Measurements from ENCODE around the gene LTA4H. TPM values are rescaled to one million over a fixed set of nuclear protein-coding genes. Genes with fewer than 3 reads are reported as not detected.

LTA4H gene
- total and polyA plus RNA-seq, 12 donors, result 25.2 to 50.6 (median 39.1) TPM

DNA sequence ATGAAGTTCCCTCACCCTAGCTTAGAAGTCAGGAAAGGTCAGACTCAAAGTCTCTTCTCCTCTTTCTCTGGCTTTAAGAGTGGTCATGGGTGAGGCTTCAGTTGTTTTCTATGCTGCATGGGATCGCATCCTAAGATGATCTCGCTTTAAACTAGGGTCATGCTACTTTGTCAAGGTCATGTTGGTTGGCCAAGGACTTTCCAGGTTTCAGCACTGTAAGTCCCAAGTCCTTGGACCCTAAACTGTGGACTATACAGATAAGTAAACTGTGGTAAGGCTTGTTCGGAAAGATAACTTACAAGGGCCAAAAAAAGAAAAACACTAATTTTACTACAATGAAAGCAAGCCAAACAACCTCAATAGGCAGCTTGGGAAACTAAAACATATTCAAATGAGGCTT, 56.6 kb downstream of the LTA4H start:
- intact Hi-C loops (cut with DNase I), result no loop called here
- Histone ChIP-seq H3K36me3 (peaks cover 0 to 6% (median 0%) of the 10 kb centered on the region in 9 donors), H3K4me1 (no peaks in the 10 kb centered on the region), H3K27ac (no peak overlapping the region), H3K27me3 (no peaks in the 10 kb centered on the region), H3K9me3 (no peaks in the 10 kb centered on the region), H3K4me3 (no peak overlapping the region)
- 84 to 88% methylated on average over 3 of the region's 3 CpGs for WGBS, 2 donors
- ATAC-seq, result no peak
- TF ChIP-seq CTCF (IDR thresholded peaks at IDR 0.05), result no peak
- DNase-seq, result no peak

DNA sequence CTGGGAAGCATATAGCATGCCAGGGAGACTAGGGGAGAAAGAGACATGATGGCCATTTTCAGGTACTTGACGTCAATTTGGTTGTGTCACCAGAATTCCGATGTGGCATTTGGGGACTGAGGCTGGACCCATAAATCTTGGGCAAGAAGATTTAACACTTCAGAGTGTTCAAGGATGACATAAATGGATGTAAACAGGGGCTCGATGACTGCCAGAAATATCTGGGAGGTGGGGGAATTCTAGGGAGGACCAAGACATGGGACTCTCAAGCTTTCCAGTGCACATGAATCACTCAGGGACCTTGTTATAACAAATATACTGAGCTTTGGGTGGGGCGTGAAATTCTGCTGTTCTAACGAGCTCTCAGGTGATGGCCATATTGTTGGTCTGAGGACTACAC, 57.0 kb downstream of the LTA4H start:
- no peak for ATAC-seq
- H3K4me1 ChIP-seq, result no peaks in the 10 kb centered on the region
- no peak for DNase-seq
- no peak for TF ChIP-seq CTCF (IDR thresholded peaks at IDR 0.05)
- H3K27ac ChIP-seq, result no peak overlapping the region
- intact Hi-C loops (cut with DNase I), result no loop called here
- H3K4me3 ChIP-seq, result no peak overlapping the region
- whole genome bisulfite sequencing, 2 donors, result 92 to 93% methylated on average over 5 of the region's 5 CpGs
- H3K36me3 ChIP-seq, result peaks cover 0 to 6% (median 0%) of the 10 kb centered on the region in 9 donors
- no peaks in the 10 kb centered on the region for H3K9me3 ChIP-seq
- no peaks in the 10 kb centered on the region for H3K27me3 ChIP-seq

- DNase-seq (no peak), ATAC-seq (no peak)
- no peak overlapping the region for H3K27ac ChIP-seq
- H3K27me3 ChIP-seq, result no peaks in the 10 kb centered on the region
- no peaks in the 10 kb centered on the region for H3K4me1 ChIP-seq
- no peak overlapping the region for H3K4me3 ChIP-seq
- H3K36me3 ChIP-seq, result peaks cover 0 to 6% (median 0%) of the 10 kb centered on the region in 9 donors
- H3K9me3 ChIP-seq, result no peaks in the 10 kb centered on the region
- 85 to 86% methylated on average over 11 of the region's 11 CpGs for WGBS, 2 donors
- intact Hi-C loops (cut with DNase I), result no loop called here
- no peak for TF ChIP-seq CTCF (IDR thresholded peaks at IDR 0.05)
Measured at GRCh38 chr12:95977764-95978305, 57.6 kb downstream of the LTA4H start.

DNA sequence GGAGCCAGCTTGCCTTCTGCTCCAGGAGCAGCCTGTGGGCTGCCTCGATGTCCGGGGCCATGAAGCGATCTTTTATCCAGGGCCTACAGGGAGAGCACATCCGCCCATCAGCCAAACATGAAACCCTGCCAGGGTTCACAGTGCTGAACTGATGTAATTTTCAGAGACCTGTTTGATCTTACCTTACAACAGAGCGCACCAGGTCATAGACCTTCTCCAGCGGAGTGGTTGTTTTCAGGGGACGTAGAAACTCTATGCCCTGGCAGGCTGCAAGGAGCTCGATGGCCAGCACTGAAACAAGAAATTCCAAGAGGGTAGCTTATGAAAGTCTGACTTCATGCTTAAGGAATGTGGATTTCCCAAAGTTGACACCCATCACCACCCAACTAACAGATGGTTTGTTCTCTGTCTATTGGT, 59.0 kb downstream of the LTA4H start:
- Histone ChIP-seq H3K4me3 (no peak overlapping the region), H3K9me3 (no peaks in the 10 kb centered on the region), H3K36me3 (peaks cover 0 to 6% (median 0%) of the 10 kb centered on the region in 9 donors), H3K27ac (no peak overlapping the region), H3K4me1 (no peaks in the 10 kb centered on the region), H3K27me3 (no peaks in the 10 kb centered on the region)
- TF ChIP-seq CTCF (IDR thresholded peaks at IDR 0.05), result no peak
- intact Hi-C loops (cut with DNase I), result no loop called here
- DNase-seq (no peak), ATAC-seq (no peak)
- WGBS, 2 donors, result 88 to 94% methylated on average over 8 of the region's 8 CpGs

Measured in heart right ventricle (tissue), 16 donors.